ENCODE data around the gene KPNA1. TPM values are rescaled to one million over a fixed set of nuclear protein-coding genes. Genes with fewer than 3 reads are reported as not detected.

The KPNA1 gene
- total and polyA plus RNA-seq, 3 donors from 2014 or later, result 48.1 to 88.2 (median 64.0) TPM

DNA sequence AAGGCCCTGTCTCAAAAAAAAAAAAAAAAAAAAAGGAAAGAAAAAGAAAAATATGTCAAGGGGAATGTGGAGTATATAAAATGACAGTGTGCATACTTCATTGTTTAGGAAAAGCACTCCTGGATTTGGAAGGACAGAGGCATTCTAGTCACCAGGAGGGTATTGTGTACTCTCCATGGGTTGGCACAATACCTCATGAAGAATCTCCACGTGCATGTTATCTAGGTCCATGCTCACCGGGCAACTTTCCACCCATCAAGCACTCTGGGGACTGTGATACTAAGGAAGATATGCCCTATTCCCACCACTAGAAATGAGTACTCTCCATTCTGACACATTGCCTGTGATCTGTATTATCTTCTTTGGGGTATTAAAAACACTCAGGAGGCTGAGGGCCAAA, 15.4 kb upstream of the KPNA1 start:
- H3K4me1 ChIP-seq, result no peaks in the 10 kb centered on the region

DNA sequence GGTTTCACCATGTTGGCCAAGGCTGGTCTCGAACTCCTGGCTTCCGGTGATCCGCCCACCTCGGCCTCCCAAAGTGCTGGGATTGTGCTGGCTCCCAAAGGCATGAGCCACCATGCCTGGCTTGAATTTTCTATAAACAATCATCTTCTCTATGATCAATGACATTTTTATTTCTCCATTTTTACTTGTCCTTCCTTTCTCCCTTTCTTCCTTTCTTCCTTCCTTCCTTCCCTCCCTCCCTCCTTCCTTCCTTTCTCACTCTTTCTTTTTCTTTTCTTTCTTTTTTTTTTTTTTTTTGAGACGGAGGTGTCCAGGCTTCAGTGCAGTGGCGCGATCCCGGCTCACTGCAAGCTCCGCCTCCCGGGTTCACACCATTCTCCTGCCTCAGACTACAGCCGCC, 8.6 kb upstream of the KPNA1 start:
- no peak for TF ChIP-seq POLR2A (IDR thresholded peaks at IDR 0.05)
- TF ChIP-seq, protein P1, sequence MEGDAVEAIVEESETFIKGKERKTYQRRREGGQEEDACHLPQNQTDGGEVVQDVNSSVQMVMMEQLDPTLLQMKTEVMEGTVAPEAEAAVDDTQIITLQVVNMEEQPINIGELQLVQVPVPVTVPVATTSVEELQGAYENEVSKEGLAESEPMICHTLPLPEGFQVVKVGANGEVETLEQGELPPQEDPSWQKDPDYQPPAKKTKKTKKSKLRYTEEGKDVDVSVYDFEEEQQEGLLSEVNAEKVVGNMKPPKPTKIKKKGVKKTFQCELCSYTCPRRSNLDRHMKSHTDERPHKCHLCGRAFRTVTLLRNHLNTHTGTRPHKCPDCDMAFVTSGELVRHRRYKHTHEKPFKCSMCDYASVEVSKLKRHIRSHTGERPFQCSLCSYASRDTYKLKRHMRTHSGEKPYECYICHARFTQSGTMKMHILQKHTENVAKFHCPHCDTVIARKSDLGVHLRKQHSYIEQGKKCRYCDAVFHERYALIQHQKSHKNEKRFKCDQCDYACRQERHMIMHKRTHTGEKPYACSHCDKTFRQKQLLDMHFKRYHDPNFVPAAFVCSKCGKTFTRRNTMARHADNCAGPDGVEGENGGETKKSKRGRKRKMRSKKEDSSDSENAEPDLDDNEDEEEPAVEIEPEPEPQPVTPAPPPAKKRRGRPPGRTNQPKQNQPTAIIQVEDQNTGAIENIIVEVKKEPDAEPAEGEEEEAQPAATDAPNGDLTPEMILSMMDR (IDR thresholded peaks at IDR 0.05), result no peak
- Histone ChIP-seq H3K27me3 (no peaks in the 10 kb centered on the region), H3K9me3 (no peaks in the 10 kb centered on the region), H3K4me1 (no peaks in the 10 kb centered on the region), H3K36me3 (ENCODE audit: low read depth, missing control alignments) (no peaks in the 10 kb centered on the region), H3K27ac (no peak overlapping the region), H3K4me3 (no peak overlapping the region)
- no peak for DNase-seq
- WGBS, 2 donors, result 73 to 83% methylated on average over 11 of the region's 11 CpGs
- intact Hi-C loops (cut with DNase I; ENCODE audit: low total_unique reads), result no loop called here

More for the DNA sequence above, 15.4 kb upstream of the KPNA1 start:
- intact Hi-C loops (cut with DNase I; ENCODE audit: low total_unique reads), result no loop called here
- H3K4me3 ChIP-seq, result no peak overlapping the region
- WGBS, 2 donors, result 80 to 85% methylated on average over 2 of the region's 2 CpGs
- no peak for TF ChIP-seq POLR2A (IDR thresholded peaks at IDR 0.05)
- TF ChIP-seq, protein P1 (IDR thresholded peaks at IDR 0.05), result no peak
- DNase-seq, result no peak
- H3K9me3 ChIP-seq, result no peaks in the 10 kb centered on the region
- no peak overlapping the region for H3K27ac ChIP-seq
- H3K27me3 ChIP-seq, result no peaks in the 10 kb centered on the region
- H3K36me3 ChIP-seq (ENCODE audit: low read depth, missing control alignments), result no peaks in the 10 kb centered on the region

DNA sequence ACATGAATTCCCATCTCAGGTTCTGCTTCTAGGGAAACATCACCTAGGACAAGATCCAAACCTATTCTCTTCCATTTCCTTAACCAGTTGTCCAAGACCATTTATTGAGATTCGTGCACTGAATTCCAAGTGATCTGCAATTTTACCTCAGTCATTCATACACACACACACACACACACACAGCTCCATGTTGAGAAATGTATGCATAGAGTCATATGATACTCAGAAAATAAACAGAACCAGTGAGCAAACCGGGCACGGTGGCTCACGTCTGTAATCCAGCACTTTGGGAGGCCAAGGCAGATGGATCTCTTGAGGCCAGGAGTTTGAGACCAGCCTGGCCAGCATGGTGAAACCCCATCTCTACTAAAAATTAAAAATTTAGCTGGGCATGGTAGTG, 6.1 kb upstream of the KPNA1 start:
- no peaks in the 10 kb centered on the region for H3K9me3 ChIP-seq
- 96% methylated on average over 4 of the region's 4 CpGs for WGBS, 2 donors
- intact Hi-C loops (cut with DNase I; ENCODE audit: low total_unique reads), result no loop called here

DNA sequence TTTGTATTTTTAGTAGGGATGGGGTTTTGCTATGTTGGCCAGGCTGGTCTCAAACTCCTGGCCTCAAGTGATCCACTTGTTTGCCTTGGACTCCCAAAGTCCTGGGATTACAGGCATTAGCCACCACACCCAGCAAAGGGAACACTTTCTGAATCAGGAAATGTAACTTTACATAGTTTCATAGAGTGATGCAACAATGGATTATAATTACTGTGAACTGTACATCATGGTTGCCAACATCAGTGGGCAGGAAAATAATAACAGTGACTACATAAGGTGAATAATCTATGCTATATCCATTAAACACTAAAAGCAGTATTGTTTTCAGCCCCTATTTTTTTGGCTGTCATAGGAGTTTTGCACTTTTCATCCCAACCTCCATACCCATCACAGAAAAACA, 5.0 kb upstream of the KPNA1 start:
- Histone ChIP-seq H3K27ac (no peak overlapping the region), H3K4me3 (no peak overlapping the region), H3K4me1 (no peaks in the 10 kb centered on the region), H3K36me3 (ENCODE audit: low read depth, missing control alignments) (no peaks in the 10 kb centered on the region), H3K27me3 (no peaks in the 10 kb centered on the region), H3K9me3 (no peaks in the 10 kb centered on the region)
- intact Hi-C loops (cut with DNase I; ENCODE audit: low total_unique reads), result no loop called here
- DNase-seq, result no peak
- TF ChIP-seq, protein P1 (IDR thresholded peaks at IDR 0.05), result no peak
- no peak for TF ChIP-seq POLR2A (IDR thresholded peaks at IDR 0.05)

More for the DNA sequence above, 6.1 kb upstream of the KPNA1 start:
- Histone ChIP-seq H3K27ac (no peak overlapping the region), H3K4me1 (no peaks in the 10 kb centered on the region), H3K36me3 (ENCODE audit: low read depth, missing control alignments) (no peaks in the 10 kb centered on the region), H3K27me3 (no peaks in the 10 kb centered on the region), H3K4me3 (no peak overlapping the region)
- DNase-seq, result no peak
- TF ChIP-seq, protein P1 (IDR thresholded peaks at IDR 0.05), result no peak
- no peak for TF ChIP-seq POLR2A (IDR thresholded peaks at IDR 0.05)

DNA sequence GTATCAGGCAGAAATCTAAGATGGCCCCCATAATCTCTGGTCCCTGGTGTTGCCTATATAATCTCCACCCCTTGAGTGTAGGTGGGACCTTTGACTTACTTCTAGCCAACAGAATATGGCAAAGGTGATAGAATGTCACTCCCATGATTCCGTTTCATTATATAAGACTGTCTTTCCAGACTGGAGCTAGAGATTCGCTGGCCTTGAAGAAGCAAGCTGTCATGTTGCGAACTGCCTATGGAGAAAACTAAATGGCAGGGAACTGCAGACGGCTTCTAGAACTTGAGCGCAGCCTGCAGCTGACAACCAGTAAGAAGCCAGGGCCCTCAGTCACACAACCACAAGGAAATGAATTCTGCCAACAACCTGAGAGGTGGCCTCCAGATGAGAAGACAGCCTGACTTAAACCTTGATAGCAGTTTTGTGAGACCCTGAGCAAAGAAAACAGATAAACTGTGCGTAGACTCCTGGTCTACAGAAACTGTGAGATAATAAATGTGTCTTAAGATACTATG, 2.2 kb upstream of the KPNA1 start:
- Histone ChIP-seq H3K4me1 (peaks cover 6% of the 10 kb centered on the region), H3K27me3 (no peaks in the 10 kb centered on the region), H3K9me3 (no peaks in the 10 kb centered on the region), H3K36me3 (ENCODE audit: low read depth, missing control alignments) (no peaks in the 10 kb centered on the region), H3K27ac (no peak overlapping the region), H3K4me3 (no peak overlapping the region)
- TF ChIP-seq, protein P1 (IDR thresholded peaks at IDR 0.05), result no peak
- no peak for TF ChIP-seq POLR2A (IDR thresholded peaks at IDR 0.05)
- intact Hi-C loops (cut with DNase I; ENCODE audit: low total_unique reads), result no loop called here
- 90 to 99% methylated on average over 5 to 6 of the region's 6 CpGs for WGBS, 2 donors
- no peak for DNase-seq
